ENCODE data around the gene TMEM123.

- TF ChIP-seq CTCF (conservative IDR thresholded peaks at IDR 0.05 in 1 of 2, IDR thresholded peaks at IDR 0.05 in 1 of 2; ENCODE audit: extremely low read depth in 1 of 2, insufficient read depth in 1 of 2, low read depth in 1 of 2, low read length in 2 of 2) (no peak), EZH2 (IDR thresholded peaks at IDR 0.05; ENCODE audit: borderline replicate concordance, low read length) (no peak)
These were observed 73.7 kb downstream of the TMEM123 start for GRCh38 chr11:102378818-102379217.

All from mammary epithelial cell (primary cell).